Lung (tissue), 12 donors: ENCODE results near the gene KCNE4. TPM values are rescaled to one million over a fixed set of nuclear protein-coding genes. Genes with fewer than 3 reads are reported as not detected.

Source experiments
- ATAC-seq: fragments of 200-7000 bp; cut with Tn5 transposase; one replicate; pipeline ENCODE4 v1.9.1; 2020; ENCODE audit warnings: moderate number of reproducible peaks; ENCODE audit not compliant: insufficient read depth, low FRiP score
- DNase-seq, 3 donors: peaks; one replicate each; pipeline ENCODE4 v3.0.0-alpha.2; 2013 to 2017
- H3K27ac ChIP-seq, 2 donors: one replicate each; pipeline ENCODE4 v1.5.1; 2013; ENCODE audit warnings: mild to moderate bottlenecking in 2 of 2, moderate library complexity in 2 of 2, control low read depth in 1 of 2, inconsistent platforms in 1 of 2, low read depth in 1 of 2, low read length in 1 of 2
- H3K27me3 ChIP-seq, 3 donors: one replicate each; pipeline ENCODE4 v1.5.1; 2013; ENCODE audit warnings: low read length in 2 of 3; ENCODE audit not compliant: control insufficient read depth in 3 of 3, insufficient read depth in 3 of 3
- H3K36me3 ChIP-seq, 4 donors: one replicate each; pipeline ENCODE4 v1.5.1; 2013; ENCODE audit warnings: low read length in 4 of 4, mild to moderate bottlenecking in 1 of 4, moderate library complexity in 1 of 4; ENCODE audit not compliant: control insufficient read depth in 4 of 4, insufficient read depth in 4 of 4
- H3K4me1 ChIP-seq, 5 donors: one replicate each; pipeline ENCODE4 v1.5.1; 2013; ENCODE audit warnings: low read length in 5 of 5, mild to moderate bottlenecking in 2 of 5, moderate library complexity in 1 of 5; ENCODE audit not compliant: control insufficient read depth in 5 of 5, insufficient read depth in 5 of 5
- H3K4me3 ChIP-seq: one replicate; pipeline ENCODE4 v1.5.1; 2013; ENCODE audit warnings: mild to moderate bottlenecking, control low read depth, moderate library complexity
- H3K9ac ChIP-seq, 2 donors: one replicate each; pipeline ENCODE4 v1.5.1; 2013; ENCODE audit warnings: low read length in 2 of 2, control low read depth in 1 of 2; ENCODE audit not compliant: insufficient read depth in 1 of 2
- H3K9me3 ChIP-seq, 4 donors: one replicate each; pipeline ENCODE4 v1.5.1; 2013; ENCODE audit warnings: low read length in 3 of 4, mild to moderate bottlenecking in 1 of 4, moderate library complexity in 1 of 4; ENCODE audit not compliant: control insufficient read depth in 4 of 4, insufficient read depth in 3 of 4
- WGBS, 2 donors: extraction: QIAGEN DNeasy Blood & Tissue Kit; methylation state at CpG; one replicate each; pipeline ENCODE4 v1.1.7; 2013; 5-methylcytosine and 5-hydroxymethylcytosine counted together
- polyA plus RNA-seq, 2 donors: library from polyadenylated mRNA; stranded (reverse); fragments of 200-250 nt; gene quantifications; one replicate each; pipeline ENCODE4 v1.2.1, GENCODE V29; 2013
- total RNA-seq, 2 donors: library from RNA; depleted of rRNA in 1 of 2; stranded (reverse); fragments of >200 nt in 1 of 2; gene quantifications; one replicate each; pipeline ENCODE4 v1.2.1, GENCODE V29; 2014 to 2021
- TF ChIP-seq, protein P1 (sequence below): IDR thresholded peaks from 2 replicates; pipeline ENCODE4 v1.5.1; 2012; ENCODE audit warnings: mild to moderate bottlenecking; ENCODE audit errors: control extremely low read depth, extremely low read depth
- donor health status: control.
- donor health status: control.
- donor health status: Bipolar disorder and iron deficiency.
- donor health status: healthy.
- donor health status: DM: yes; HTN: yes; CAD: no.

Gene KCNE4
- total and polyA plus RNA-seq, 4 donors, result 0.79 to 5.3 (median 1.0) TPM

DNA sequence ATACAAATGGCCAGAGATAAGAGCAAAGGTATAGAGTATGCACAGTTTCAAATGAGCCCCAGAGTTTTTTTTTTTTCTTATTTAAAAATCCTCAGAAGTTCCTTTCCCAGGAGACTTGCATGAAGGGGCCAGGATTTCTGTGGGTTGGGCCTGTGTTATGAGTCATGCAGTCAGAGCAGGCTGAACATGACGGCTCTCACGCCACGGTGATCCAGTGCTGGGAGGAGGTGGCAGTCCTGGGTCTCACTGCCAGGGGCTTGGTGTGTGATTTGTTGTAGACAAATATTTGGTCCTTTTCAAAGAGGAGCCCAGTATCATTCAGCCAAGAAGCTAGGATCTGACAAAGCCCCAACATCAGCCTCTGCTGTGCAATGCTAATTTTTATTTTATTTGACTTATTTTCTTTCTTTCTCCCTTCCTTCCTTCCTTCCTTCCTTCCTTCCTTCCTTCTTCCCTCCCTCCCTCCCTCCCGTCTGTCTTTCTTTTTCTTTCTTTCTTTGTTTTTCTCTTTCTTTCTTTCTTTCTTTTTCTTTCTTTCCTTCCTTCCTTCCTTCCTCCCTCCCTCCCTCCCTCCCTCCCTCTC, 10.4 kb upstream of the KCNE4 start:
- peak; percentile 49 to 76 (median 63) for DNase-seq
- H3K4me1 ChIP-seq, result peaks cover 0 to 18% (median 3%) of the 10 kb centered on the region in 5 donors
- no peak overlapping the region for H3K4me3 ChIP-seq
- H3K9me3 ChIP-seq, result no peaks in the 10 kb centered on the region
- no peak overlapping the region for H3K27ac ChIP-seq
- TF ChIP-seq, protein P1, sequence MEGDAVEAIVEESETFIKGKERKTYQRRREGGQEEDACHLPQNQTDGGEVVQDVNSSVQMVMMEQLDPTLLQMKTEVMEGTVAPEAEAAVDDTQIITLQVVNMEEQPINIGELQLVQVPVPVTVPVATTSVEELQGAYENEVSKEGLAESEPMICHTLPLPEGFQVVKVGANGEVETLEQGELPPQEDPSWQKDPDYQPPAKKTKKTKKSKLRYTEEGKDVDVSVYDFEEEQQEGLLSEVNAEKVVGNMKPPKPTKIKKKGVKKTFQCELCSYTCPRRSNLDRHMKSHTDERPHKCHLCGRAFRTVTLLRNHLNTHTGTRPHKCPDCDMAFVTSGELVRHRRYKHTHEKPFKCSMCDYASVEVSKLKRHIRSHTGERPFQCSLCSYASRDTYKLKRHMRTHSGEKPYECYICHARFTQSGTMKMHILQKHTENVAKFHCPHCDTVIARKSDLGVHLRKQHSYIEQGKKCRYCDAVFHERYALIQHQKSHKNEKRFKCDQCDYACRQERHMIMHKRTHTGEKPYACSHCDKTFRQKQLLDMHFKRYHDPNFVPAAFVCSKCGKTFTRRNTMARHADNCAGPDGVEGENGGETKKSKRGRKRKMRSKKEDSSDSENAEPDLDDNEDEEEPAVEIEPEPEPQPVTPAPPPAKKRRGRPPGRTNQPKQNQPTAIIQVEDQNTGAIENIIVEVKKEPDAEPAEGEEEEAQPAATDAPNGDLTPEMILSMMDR, result no peak
- ATAC-seq, result peak; percentile 67
- no peak overlapping the region for H3K9ac ChIP-seq
- WGBS, 2 donors, result 33 to 42% methylated on average over 4 of the region's 4 CpGs
- no peaks in the 10 kb centered on the region for H3K36me3 ChIP-seq
- no peaks in the 10 kb centered on the region for H3K27me3 ChIP-seq

DNA sequence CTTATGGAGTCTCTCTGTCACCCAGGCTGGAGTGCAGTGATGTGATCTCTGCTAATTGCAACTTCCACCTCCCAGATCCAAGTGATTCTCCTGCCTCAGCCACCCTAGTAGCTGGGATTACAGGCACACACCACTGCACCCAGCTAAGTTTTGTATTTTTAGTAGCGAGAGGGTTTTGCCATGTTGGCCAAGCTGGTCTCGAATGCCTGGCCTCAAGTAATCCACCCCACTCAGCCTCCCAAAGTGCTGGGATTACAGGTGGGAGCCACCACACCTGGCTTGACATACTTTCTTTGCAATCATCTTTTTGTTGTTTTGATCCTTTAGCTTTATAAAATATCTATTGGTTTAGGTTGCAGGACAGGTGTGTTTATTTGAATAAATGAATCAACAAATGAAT, 9.7 kb upstream of the KCNE4 start:
- no peaks in the 10 kb centered on the region for H3K27me3 ChIP-seq
- ATAC-seq (no peak), DNase-seq (no peak)
- 94 to 100% methylated on average over 2 of the region's 2 CpGs for WGBS, 2 donors
- TF ChIP-seq, protein P1, result no peak
- H3K4me1 ChIP-seq, result peaks cover 0 to 14% (median 3%) of the 10 kb centered on the region in 5 donors
- H3K36me3 ChIP-seq, result no peaks in the 10 kb centered on the region
- no peaks in the 10 kb centered on the region for H3K9me3 ChIP-seq
- H3K4me3 ChIP-seq, result no peak overlapping the region
- no peak overlapping the region for H3K9ac ChIP-seq
- H3K27ac ChIP-seq, result no peak overlapping the region

DNA sequence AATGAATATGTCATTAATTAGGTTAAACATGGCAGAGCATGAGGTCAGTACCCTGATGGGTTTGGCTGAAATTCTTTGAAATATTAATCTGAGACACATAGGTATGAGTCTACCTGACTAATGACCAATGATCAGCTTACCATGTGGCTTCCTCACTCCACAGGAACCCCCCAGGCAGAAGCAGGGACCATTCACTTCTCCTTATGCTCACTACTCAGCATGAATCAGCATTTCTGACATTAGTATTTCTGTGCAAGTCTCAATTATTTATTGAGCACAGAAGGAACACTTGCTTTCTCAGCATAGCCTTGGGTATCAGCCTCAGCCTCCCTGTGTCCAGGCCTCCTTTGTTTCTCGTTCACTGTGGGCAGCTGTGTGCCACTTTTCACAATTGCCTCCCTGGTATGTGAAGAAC, 9.3 kb upstream of the KCNE4 start:
- H3K27me3 ChIP-seq, result no peaks in the 10 kb centered on the region
- no peaks in the 10 kb centered on the region for H3K36me3 ChIP-seq
- H3K27ac ChIP-seq, result no peak overlapping the region
- ATAC-seq, result no peak
- 46 to 71% methylated on average over 1 of the region's 1 CpG for WGBS, 2 donors
- H3K4me1 ChIP-seq, result peaks cover 0 to 14% (median 3%) of the 10 kb centered on the region in 5 donors
- DNase-seq, result no peak
- TF ChIP-seq, protein P1, result no peak
- H3K9ac ChIP-seq, result no peak overlapping the region
- H3K9me3 ChIP-seq, result no peaks in the 10 kb centered on the region
- H3K4me3 ChIP-seq, result no peak overlapping the region
